ENCODE data around the gene JCAD.
"Not testable (repeated sequence)": the region's sequence is repeated elsewhere in the genome, so short reads cannot be mapped to it uniquely, and the experiment has no call there.

The JCAD gene

DNA sequence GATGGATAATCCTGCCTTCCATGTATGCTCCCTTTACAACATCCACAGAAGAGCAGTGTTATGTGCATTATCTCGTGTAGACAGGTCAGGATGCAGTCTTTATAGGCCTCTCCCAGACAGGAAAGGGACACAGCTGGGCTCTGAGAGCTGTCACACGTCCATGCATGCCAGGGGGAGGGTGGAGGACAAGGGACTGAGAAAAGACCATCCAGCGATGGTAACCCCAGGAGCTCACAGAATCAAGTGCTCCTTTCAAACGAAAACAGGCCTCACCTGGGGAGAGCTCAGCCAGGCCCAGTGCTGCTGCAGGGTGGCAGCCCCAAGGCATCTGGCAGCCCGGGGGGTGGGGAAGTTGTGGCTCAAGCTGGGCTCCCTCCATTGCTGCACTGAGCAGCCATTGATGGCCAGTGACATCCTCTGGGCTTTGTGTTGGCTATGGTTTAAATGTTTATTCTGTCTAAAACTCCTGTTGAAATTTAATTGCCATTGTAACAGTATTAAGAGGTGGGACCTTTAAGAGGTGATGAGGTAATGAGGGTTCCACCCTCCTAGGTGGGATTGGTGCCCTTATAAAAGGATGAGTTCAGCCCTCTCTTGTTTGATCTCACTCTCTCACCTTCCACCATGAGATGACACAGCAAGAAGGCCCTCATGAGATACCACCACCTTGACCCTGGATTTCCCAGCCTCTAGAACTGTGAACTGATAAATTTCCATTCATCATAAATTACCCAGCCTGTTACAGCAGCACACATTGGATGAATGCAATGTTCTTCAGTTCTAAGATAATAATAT, 15.7 kb downstream of the JCAD start:
- DNase-seq = no peak

DNA sequence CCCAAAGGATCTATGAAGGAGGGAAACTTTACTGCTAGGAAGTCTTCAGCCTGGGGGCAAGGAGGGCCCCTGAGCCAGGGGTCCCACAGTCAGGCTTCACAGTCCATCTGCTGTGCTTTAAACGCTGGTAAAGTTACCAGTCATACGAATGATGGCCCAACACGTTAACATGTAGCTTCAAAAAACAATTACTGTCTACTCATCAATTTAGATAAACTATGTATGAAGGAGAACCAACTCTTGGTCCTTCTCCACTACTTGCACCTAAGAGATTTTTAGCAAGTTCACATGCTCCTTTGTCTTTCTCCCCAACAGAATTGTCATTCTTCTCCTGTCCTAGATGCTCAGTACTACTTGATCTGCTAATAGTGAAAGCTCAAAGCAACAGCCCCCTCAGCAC, 16.6 kb downstream of the JCAD start:
- DNase-seq = no peak

DNA sequence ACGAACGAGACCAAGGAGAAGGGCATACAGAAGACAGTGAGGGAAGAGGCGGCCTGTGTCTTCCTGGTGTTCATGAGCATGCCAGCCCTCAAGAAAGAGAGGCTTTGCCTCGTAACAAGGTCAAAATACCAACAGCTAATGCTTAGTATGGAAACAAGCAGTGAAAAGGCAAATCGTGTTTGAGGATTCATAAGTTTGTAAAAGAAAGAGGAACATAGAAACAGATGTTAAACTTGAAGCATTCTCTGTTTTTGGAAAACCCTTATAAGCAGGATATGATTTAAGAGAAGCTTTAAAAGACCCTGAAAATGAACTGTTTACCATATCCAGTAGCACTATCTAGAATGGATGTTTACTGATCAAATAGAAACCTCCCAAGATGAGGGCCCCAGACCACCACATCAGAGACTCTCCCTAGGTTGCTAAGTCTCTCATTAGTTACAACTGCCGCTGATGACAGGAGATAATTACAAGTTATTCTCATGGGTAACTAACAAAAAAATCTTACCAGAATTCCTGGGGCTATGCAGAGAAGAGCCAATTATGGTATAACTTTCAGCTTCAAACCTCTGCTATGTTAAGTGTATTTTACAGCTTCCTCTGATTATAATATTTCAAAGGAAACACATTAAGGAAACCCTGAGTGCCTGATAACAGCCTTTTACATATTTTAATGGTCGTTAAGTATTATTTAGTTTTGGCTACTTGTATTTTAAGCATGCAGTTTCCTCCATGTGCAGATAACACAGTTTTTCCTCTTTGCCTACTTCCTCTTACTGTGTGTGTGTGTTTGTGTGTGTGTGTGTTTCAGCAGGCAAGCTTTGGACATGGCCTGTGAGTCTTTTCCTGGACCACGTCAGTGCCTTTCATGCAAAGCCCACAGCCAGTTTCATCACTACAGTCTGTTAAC, 17.9 kb downstream of the JCAD start:
- no peak for DNase-seq

DNA sequence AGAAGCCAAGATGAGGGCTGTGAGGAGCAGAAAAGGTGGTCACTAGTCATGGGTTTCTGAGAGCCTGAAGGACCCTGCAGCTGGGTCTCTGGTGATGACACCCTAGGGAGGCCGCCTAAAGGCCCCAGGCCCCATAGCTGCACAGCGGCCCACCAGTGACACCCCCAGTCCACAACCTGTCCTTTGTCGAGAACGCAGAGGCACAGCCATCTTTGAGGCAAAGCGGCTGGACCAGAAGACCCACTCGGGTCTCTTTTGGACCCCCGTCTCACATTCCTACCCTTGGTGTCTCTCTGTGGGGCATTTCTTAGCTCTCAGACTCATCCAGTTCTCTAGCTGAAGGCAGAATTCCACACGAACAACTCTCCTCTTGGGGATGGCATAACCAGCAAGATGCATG, 18.8 kb downstream of the JCAD start:
- no peak for DNase-seq

DNA sequence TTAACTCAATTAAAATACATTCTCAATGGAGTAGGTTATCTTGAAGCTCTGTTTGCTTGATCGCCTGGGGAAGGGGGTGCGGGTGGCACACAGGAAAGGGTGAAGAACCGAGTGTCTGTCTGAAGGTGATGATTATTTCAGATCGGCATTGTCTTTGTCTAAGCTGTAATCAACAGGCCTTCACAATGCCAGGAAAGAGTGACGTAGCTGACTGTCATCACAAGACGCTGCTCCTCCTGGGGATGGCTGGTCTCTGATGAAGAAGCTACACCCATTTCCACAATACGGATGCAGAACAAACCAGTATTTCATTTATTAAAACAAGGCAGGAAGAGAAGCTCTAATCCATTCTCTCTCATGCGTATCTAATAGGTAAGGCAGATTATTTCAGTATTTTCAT, 19.4 kb downstream of the JCAD start:
- no peak for DNase-seq

DNA sequence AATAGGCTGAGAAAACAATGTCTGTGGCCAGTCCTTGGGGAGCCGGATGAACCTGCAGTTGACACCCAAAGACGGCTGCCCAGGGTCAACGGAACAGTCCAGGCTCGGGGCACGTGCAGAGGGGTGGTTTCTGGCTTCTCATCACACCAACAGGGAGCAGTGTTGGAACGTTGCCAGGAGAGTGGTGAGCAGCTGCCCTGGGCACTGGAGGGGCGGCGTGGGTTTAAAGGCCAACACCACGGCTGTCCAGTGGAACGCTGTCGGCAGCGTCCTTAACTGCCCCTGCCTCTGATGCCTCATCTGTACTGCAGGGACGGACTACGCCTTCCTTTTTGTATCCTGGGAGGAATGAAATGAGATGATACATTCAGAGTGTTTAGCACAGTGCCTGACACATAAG, 19.8 kb downstream of the JCAD start:
- no peak for DNase-seq

DNA sequence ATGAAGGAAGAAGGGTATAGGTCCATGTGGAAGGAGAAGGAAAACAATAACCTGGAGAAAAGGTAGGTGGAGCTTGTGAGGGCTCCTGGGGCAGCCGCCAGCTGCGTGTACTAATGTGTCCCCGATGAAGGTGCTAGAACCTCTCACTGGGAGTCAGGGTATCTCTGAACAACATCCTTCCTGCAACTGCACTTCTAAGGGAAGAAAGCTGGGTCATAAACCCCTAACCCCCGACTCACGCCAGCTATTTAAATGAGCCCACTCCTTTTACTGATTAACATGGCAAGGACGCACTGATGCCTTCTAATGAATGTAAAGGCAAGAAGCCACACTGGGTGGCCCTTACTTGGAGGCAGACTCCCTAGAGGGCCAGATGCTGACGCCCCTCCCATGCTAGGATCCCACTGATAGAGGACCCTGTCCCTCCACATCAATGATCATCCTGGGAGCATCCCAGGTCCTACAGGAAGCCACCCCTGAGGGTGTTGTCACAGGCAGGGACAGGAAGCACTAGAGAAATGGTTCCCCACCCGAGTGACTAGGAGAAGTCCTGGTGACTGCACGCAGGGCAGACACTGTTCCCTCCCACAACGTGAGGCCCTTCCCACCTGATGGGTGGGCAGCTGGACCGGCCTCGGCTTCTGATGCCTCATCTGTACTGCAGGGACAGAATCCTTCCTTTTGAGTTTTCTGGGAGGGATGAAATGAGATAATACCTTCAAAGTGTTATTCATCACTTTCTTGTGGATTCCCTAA, 20.4 kb downstream of the JCAD start:
- no peak for DNase-seq

DNA sequence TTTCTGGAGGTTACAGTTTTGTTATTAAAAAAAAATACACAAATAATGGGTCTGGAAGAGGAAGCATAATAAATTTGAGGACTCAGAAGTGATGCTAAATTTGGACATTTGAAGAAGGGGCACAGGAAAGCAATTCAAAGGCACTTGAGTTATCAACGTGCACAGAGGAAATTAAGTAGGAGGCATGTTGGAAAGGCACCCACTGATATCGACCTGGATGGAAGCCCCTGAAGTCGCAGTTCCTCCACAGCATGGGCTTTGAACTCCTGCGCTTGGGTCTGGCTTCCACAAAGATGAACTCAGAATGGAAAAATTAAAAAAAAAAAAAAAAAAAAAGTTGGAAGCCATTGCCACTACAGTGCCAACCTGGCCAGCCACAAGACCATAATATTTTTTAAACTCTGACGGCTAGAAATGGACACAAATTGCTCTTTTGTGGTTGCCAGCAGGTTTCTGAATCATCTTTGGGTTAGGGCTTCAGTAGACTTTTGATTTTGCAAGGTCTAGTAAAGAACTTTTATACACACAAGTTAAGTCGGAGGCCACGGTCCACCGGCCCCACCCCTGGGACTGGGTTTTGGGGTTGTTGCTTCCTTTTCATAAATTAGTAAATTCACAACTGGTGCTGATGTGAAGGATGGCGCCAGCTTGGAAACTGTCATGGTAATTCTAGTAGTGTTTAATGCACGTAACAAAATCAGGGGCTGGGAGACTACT, 21.6 kb downstream of the JCAD start:
- DNase-seq = no peak

DNA sequence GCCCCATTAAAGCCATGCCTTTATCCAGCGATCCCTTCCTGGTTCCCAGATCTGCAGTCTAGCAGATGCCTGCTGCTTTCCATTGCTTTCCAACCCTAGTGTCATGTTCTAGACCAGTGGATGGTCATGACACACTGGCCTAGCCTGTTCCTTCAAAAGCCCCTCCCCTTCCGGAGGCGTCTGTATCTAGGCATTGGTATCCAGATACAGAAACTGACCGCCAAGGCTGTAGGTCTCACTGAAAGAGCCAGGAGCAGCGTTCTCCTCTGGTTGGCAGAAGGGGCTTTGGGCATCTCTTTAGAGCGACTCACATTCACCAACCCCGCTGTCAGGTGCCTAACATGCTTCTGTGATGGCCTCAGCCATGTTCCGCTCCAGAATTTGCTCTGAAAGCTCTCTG, 22.6 kb downstream of the JCAD start:
- DNase-seq = no peak

DNA sequence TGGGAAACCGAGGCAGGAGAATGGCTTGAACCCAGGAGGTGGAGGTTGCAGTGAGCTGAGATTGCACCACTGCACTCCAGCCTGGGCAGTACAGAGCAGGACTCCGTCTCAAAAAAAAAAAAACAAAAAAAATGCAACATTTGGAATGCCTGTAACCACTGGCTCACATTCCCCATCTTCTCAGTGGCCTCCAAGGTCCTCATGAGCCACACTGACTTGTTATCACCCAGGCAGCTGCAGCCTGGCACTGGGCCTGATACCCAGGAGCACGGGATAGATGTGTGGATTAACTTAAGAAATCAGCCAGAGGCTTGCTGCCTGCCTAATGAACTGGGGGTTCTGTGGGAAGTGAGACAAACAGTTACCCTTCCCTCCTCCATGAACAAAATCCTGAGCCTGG, 23.0 kb downstream of the JCAD start:
- DNase-seq = peak; percentile 36

DNA sequence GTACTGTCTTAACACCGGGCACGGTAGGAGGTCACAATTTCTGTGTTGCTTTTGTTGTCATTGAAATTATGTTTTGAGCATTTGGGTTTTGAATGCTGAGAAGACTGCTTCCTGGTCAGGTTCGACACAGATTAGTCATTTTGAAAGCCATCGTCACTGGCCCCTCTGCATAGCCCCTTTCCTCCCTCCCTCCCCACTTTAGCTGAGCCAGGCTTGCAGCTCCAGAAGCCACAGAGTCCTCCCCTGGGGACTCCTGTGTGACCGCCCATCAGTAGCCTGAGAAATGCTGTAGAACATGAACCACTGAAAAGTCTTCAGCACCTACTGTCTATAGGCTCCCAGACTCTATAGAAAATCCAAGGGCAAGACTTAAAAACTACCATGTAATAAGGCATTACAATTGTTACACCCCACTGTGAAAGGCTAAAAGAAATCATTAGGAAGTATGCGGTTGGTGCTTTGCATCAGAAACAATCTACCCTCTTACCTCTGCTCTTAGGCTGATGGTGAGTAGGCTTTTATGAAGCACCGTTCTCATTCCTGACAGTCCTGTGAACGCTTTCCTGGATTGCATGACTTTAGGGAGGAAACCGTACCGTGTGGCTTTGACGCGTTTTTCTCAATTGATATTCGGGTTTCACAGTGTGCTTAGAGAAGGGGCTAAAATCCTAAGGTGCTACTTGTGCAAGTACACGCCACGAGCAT, 24.8 kb downstream of the JCAD start:
- DNase-seq = no peak

DNA sequence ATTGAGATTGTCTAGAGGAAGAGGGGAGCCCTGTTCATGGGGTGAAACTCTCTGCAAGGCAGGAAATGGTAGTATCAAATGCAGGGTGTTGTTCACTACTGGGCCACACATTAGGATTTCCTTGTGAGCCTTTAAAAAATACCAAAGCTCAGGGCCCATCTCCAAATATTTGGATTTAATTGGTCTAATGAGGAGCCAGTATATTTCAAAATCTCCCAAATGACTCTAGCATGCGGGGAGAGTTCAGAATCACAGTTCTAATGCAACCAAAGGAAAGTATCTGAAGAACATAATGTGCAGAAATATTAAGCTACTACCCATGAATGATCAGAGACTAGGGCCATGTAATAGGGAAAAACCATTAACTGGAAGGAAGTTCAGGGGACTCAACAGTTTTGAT, 27.3 kb downstream of the JCAD start:
- DNase-seq = no peak

DNA sequence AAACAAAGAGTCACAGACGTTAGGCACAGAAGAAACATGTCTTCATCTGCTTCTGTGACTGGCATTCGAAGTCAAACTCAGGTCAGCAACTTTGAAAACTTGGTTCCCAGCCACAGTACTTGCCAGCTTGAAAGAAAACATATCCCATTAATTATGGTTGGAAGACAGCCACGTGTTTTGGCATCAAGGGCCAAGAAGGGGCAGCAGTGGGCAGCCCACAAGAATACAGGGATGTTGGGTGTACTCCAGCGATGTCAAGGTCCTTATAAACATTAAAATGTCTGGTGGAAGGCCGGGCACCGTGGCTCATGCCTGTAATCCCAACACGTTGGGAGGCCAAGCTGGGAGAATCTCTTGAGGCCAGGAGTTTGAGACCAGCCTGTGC, 29.5 kb downstream of the JCAD start:
- no peak for DNase-seq

DNA sequence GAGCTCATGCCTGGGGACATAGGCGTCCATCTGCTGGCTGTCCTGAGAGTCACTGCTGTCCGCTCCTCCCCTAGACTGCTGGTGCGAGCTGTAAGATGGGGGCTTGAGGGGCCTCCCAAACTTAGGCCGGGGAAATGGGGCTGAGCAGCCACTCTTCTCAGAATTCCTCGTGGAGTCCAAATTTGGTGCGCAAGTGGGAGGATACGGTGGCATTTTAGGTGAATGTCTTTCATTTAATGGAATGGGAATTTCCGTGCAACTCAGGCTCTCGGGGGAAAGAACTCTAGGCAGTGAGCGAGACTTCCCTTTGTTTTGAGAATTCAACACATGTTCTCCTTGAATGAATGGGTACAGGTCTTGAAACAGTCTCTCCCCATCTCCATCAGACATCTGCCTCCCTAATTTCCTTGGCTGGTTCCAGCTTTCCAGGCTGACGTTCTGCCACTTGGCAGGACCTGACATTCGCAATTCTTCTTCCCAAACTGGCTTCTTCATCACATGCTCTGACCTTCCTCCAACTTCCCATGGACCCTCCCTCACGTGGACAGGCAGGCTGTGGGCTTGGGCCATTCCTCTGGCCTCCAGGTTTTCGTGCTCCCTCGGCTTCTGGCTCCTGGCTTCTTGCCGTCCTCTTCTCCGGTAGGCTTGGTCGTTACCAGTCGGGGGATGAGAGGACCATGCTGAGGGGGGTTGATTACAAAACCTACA, 30.1 kb downstream of the JCAD start:
- DNase-seq = no peak

DNA sequence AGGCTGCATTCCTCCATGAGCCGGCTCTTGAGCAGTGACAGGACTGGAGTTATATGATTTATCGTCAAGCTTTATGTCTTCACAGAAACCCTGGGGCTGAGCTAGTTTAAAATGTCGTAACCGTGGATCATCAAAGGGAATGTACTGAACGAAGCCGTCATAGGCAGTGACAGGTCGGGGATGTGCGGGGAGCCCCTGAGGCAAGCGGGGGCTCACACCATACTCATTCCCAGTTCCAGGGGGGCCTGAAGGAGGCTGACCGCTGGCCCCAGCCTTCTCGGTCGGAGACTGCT, 30.7 kb downstream of the JCAD start:
- DNase-seq = peak; percentile 70

DNA sequence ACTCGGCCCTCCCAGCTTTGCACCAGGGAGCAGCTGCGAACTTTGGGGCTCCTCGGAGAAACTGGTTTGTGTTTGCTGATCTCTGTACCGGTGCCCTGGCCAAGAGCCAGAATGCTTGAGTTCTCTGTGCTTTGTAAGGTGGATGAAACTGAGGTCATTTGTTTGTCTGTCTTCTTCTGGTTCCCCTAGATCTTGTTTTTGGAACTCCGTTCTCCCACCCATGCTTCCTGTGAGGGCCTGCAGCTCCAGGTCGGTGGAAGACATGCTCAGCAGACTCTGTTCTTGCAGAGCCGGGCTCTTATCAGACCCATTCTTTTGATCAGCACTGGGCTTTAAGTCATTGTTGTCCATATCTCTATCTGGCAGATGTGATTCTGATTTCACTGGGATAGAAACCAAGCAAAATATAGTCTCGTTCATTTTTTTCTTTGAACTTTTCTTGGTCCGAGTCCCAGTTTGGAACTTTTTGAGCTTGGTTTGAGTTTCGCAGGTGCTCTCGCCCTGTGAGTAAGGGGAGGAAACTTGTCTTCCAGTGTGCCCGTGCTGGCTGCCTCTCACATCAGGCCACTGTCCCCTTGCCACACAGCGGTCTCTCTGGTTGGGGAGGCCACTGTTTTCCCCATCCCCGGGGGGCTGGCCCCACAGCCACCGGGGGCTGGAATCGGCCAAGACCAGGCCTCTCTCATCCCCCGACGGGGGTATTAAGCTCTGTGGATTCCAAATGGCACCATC, 31.2 kb downstream of the JCAD start:
- DNase-seq = no peak

DNA sequence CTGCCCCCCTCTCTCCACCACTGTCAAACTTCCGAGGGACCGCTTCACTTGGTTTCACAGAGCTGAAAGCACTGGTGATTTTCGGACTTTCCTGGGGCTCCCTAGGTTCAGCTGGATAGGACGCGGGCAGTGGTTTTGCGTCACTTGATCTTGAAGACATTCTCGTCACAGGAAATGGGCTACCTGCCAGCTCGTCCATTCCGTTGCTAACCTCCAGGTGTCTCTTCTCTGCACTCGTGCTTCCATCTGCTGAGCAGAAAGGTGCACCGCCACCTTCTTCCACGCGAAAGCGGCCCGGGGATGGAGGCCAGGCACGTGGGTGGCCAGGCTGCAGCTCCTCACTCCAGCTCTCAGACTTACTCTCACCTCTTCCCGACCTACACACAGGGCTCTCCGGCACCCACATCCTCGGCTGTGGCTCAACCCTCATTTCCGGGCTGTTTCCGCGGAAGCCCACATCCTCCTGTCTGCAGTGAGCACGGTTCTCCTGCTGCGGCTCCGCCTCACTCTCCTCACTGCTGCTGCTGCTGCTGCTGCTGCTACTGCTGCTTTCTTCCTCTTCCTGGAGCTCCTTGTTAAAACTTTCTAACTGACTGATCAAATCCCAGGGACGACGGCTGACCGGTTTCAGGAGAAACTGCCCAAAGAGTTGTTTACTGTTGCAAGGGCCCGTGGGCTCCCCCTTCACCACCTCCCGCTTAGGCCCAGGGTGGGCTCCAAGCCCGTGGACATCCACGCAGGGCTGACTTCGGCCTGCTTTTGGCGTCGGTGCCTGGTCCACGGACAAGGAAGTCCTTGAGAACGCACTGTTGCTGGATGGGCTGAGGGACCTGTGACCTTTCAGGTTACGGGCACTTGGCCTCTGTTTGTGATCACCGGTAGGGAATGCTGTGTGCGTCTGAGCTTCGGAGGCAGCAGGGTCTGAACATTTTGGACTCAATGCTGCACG, 32.1 kb downstream of the JCAD start:
- DNase-seq = no peak

DNA sequence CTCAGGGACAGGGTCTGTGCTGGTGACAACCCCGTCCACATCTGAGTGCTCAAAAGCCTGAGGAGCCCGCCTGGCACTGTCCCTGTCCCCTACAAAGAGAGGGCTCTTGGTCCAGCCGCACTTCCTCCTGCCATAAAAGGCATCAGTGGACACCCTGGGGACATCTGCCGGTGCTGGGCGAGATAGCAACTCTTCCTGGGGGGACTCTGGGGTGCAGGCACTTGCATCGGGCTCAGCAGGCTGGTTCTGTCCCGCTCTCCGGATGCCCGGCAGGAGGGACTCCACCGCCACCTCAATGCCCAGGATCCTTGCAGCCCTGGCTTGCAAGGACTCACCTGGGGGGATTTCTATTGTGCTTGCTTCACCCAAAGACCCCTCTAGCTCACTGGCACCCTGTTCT, 32.8 kb downstream of the JCAD start:
- no peak for DNase-seq

DNA sequence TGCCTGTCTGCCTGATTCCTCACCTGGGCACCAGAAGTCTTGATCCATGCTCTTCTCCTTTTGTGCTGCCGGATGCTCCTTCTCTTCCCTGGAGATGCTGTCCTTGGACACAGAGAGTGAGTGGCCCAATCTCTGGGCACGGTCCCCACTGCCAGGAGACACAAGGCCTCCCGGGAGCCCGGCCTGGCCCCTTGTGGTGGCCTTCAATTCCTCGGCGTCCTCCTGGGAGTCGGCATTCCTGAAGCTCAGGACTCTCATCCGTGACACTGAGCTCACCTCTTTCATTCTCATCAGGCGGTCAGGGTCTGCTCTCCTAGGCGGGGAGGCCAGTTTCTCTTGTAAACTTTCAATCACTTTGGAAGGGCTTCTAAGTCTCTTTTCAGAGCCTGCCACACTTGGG, 33.3 kb downstream of the JCAD start:
- DNase-seq = no peak

DNA sequence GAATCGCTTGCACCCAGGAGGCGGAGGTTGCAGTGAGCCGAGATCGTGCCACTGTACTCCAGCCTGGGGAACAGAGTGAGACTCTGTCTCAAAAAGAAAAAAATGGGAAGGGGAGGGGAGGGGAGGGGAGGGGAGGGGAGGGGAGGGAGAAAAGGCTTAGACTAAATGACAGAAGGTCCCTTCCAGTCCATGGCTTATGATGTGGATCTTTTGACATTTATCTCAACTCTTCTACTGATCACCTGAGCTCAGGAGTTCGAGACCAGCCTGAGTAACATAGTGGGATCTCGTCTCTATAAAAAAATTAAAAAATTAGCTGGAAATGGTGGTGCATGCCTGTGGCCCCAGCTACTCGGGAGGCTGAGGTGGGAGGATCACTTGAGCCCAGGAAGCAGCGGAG, 34.0 kb downstream of the JCAD start:
- not testable (repeated sequence) for DNase-seq
